HEK293T (cell line): ENCODE results near the gene ZDHHC4.

Source experiments
- CTCF ChIA-PET: fragments of 350-600 bp; formaldehyde crosslinking; extraction: SDS; loops from one replicate; lab custom pipeline; 2021; ENCODE audit warnings: antibody characterized with exemption, inconsistent platforms; lab: Yijun Ruan, JAX
- POLR2A ChIA-PET: fragments of 350-600 bp; formaldehyde crosslinking; extraction: SDS; loops from one replicate; lab custom pipeline; 2020; ENCODE audit warnings: antibody characterized with exemption, inconsistent platforms; lab: Yijun Ruan, JAX
- DNase-seq: peaks from one replicate; pipeline ENCODE4 v3.0.0; 2012; ENCODE audit warnings: mixed read lengths; ENCODE audit errors: extremely low spot score
- ARNT ChIP-seq: fragments of 450-650 bp; IDR thresholded peaks from 2 replicates; pipeline ENCODE4 v1.6.1; 2017; ENCODE audit warnings: mild to moderate bottlenecking
- BHLHE40 ChIP-seq: fragments of 450-650 bp; IDR thresholded peaks from 2 replicates; pipeline ENCODE4 v1.6.1; 2016; ENCODE audit warnings: mild to moderate bottlenecking, moderate library complexity, borderline replicate concordance
- CTBP1 ChIP-seq: fragments of 450-650 bp; IDR thresholded peaks from 2 replicates; pipeline ENCODE4 v1.6.1; 2016; ENCODE audit warnings: borderline replicate concordance
- ELF4 ChIP-seq: fragments of 450-650 bp; IDR thresholded peaks from 2 replicates; pipeline ENCODE4 v1.6.1; 2017; ENCODE audit warnings: antibody characterized with exemption
- FOXA1 ChIP-seq: fragments of 450-650 bp; IDR thresholded peaks from 2 replicates; pipeline ENCODE4 v1.6.1; 2016; ENCODE audit warnings: mild to moderate bottlenecking
- FOXK2 ChIP-seq: fragments of 450-650 bp; IDR thresholded peaks from 2 replicates; pipeline ENCODE4 v1.6.1; 2016; ENCODE audit warnings: mild to moderate bottlenecking
- FOXM1 ChIP-seq: fragments of 450-650 bp; IDR thresholded peaks from 2 replicates; pipeline ENCODE4 v1.6.1; 2017; ENCODE audit warnings: mild to moderate bottlenecking, borderline replicate concordance
- HDGF ChIP-seq: fragments of 450-650 bp; IDR thresholded peaks from 2 replicates; pipeline ENCODE4 v1.6.1; 2017; ENCODE audit warnings: antibody characterized with exemption, borderline replicate concordance
- L3MBTL2 ChIP-seq: fragments of 450-650 bp; conservative IDR thresholded peaks from 2 replicates; pipeline ENCODE4 v1.6.1; 2016; ENCODE audit warnings: mild to moderate bottlenecking
- LEF1 ChIP-seq: fragments of 450-650 bp; IDR thresholded peaks from 2 replicates; pipeline ENCODE4 v1.6.1; 2017; ENCODE audit warnings: mild to moderate bottlenecking, borderline replicate concordance
- NFRKB ChIP-seq: fragments of 450-650 bp; IDR thresholded peaks from 2 replicates; pipeline ENCODE4 v1.6.1; 2016; ENCODE audit warnings: mild to moderate bottlenecking, moderate library complexity
- PKNOX1 ChIP-seq: fragments of 450-650 bp; IDR thresholded peaks from 2 replicates; pipeline ENCODE4 v1.6.1; 2016
- SP1 ChIP-seq: fragments of 450-650 bp; IDR thresholded peaks from 2 replicates; pipeline ENCODE4 v1.6.1; 2017
- SUZ12 ChIP-seq: fragments of 450-650 bp; IDR thresholded peaks from 2 replicates; pipeline ENCODE4 v1.6.1; 2016; ENCODE audit warnings: mild to moderate bottlenecking
- TARDBP ChIP-seq: fragments of 450-650 bp; IDR thresholded peaks from 2 replicates; pipeline ENCODE4 v1.6.1; 2016
- ZNF384 ChIP-seq: fragments of 450-650 bp; IDR thresholded peaks from 2 replicates; pipeline ENCODE4 v1.6.1; 2016

Gene ZDHHC4

GRCh38 chr7:6577369-6578113, at the start of gene ZDHHC4:
Gene ZDHHC4, plus strand, starts transcription at chr7:6577454. Its CDS starts 3,108 bp downstream, at chr7:6580562.
- POLR2A ChIA-PET: interaction anchor here (0.5 to 1.6 kb wide), 9 partner anchors 9 to 221 kb away, joined by 3 to 9 read pairs (median 3); partner anchors contain the start of gene INTS15
- DNase-seq: peak; percentile 97
- CTCF ChIA-PET: interaction anchor here (1.5 to 1.6 kb wide), 2 partner anchors 12 to 19 kb away, joined by 7 to 8 read pairs; partner anchors contain the start of gene INTS15
- TF ChIP-seq ZNF384 (no peak), CTBP1 (no peak), SP1 (no peak), ELF4 (peak; percentile 45; the same call in 1 of the 2 replicates)

GRCh38 chr7:6528401-6529130, 48.7 kb upstream of the ZDHHC4 start:
- DNase-seq: no peak
- no peak for TF ChIP-seq SP1
- no peak for TF ChIP-seq BHLHE40
- no peak for TF ChIP-seq ELF4
- no peak for TF ChIP-seq PKNOX1
- no peak for TF ChIP-seq TARDBP
- no peak for TF ChIP-seq FOXM1
- no peak for TF ChIP-seq FOXK2
- no peak for TF ChIP-seq L3MBTL2
- TF ChIP-seq FOXA1: no peak
- no peak for TF ChIP-seq NFRKB
- no peak for TF ChIP-seq HDGF
- TF ChIP-seq ARNT: no peak
- no peak for TF ChIP-seq CTBP1
- TF ChIP-seq ZNF384: no peak
- TF ChIP-seq SUZ12: no peak
- no peak for TF ChIP-seq LEF1
- CTCF ChIA-PET: interaction anchor here (1.3 kb wide), 1 partner anchor 31 kb away, joined by 3 read pairs; no protein-coding TSS in a partner anchor
- POLR2A ChIA-PET: no interaction called here

- DNase-seq: no peak
- ChIA-PET CTCF (no interaction called here), POLR2A (no interaction called here)
- TF ChIP-seq LEF1: no peak
- TF ChIP-seq PKNOX1: no peak
- no peak for TF ChIP-seq HDGF
- no peak for TF ChIP-seq SUZ12
- no peak for TF ChIP-seq ZNF384
- TF ChIP-seq ARNT: no peak
- TF ChIP-seq CTBP1: no peak
- no peak for TF ChIP-seq NFRKB
- TF ChIP-seq TARDBP: no peak
- no peak for TF ChIP-seq ELF4
- no peak for TF ChIP-seq FOXA1
- TF ChIP-seq L3MBTL2: no peak
- TF ChIP-seq SP1: no peak
- TF ChIP-seq FOXK2: no peak
These were observed 47.6 kb upstream of the ZDHHC4 start for GRCh38 chr7:6529643-6530042.

- POLR2A ChIA-PET: interaction anchor here (1.3 to 1.6 kb wide), 2 partner anchors 10 to 14 kb away, joined by 4 to 6 read pairs; no protein-coding TSS in a partner anchor
- peak; percentile 82 for DNase-seq
- no peak for TF ChIP-seq BHLHE40
- TF ChIP-seq FOXK2: no peak
- no peak for TF ChIP-seq HDGF
- no peak for TF ChIP-seq FOXA1
- no peak for TF ChIP-seq L3MBTL2
- no peak for TF ChIP-seq CTBP1
- TF ChIP-seq ARNT: no peak
- TF ChIP-seq TARDBP: no peak
- CTCF ChIA-PET: interaction anchor here (0.6 kb wide), 1 partner anchor 14 kb away, joined by 3 read pairs; no protein-coding TSS in a partner anchor
These were observed 46.4 kb upstream of the ZDHHC4 start for GRCh38 chr7:6530626-6531491.

- TF ChIP-seq FOXK2: no peak
- TF ChIP-seq ARNT: no peak
- ChIA-PET CTCF (interaction anchor here (0.6 kb wide), 1 partner anchor 15 kb away, joined by 3 read pairs; no protein-coding TSS in a partner anchor), POLR2A (interaction anchor here (1.3 to 1.6 kb wide), 2 partner anchors 9 to 13 kb away, joined by 4 to 6 read pairs; no protein-coding TSS in a partner anchor)
- DNase-seq: no peak
These were observed 45.6 kb upstream of the ZDHHC4 start for GRCh38 chr7:6531492-6532279.
